Ishikawa (cell line): ENCODE data around the gene TGFB1.

Source experiments
- CEBPB ChIP-seq: IDR thresholded peaks from 2 replicates; pipeline ENCODE4 v1.6.1; 2012
- CREB1 ChIP-seq: IDR thresholded peaks from 2 replicates; pipeline ENCODE4 v1.6.1; 2012; ENCODE audit warnings: low read depth
- EGR1 ChIP-seq: IDR thresholded peaks from 2 replicates; pipeline ENCODE4 v1.6.1; 2012
- EP300 ChIP-seq: IDR thresholded peaks from 2 replicates; pipeline ENCODE4 v1.6.1; 2012; ENCODE audit warnings: borderline replicate concordance
- FOXM1 ChIP-seq: IDR thresholded peaks from 2 replicates; pipeline ENCODE4 v1.6.1; 2012; ENCODE audit warnings: low read depth, borderline replicate concordance
- NFIC ChIP-seq: IDR thresholded peaks from 2 replicates; pipeline ENCODE4 v1.6.1; 2012
- RAD21 ChIP-seq: IDR thresholded peaks from 2 replicates; pipeline ENCODE4 v1.6.1; 2012; ENCODE audit warnings: low read depth
- TAF1 ChIP-seq: IDR thresholded peaks from 2 replicates; pipeline ENCODE4 v1.6.1; 2012; ENCODE audit warnings: low read depth, mild to moderate bottlenecking
- TCF12 ChIP-seq: IDR thresholded peaks from 2 replicates; pipeline ENCODE4 v1.6.1; 2012; ENCODE audit warnings: low read depth
- TEAD4 ChIP-seq: IDR thresholded peaks from 2 replicates; pipeline ENCODE4 v1.6.1; 2012
- USF1 ChIP-seq: IDR thresholded peaks from 2 replicates; pipeline ENCODE4 v1.6.1; 2012
- YY1 ChIP-seq: IDR thresholded peaks from 2 replicates; pipeline ENCODE4 v1.6.1; 2012; ENCODE audit warnings: low read depth
- ZBTB7A ChIP-seq: IDR thresholded peaks from 2 replicates; pipeline ENCODE4 v1.6.1; 2012; ENCODE audit warnings: low read depth
- TF ChIP-seq, protein P1 (sequence below): IDR thresholded peaks from 2 replicates; pipeline ENCODE4 v1.6.1; 2012; ENCODE audit warnings: low read depth, mild to moderate bottlenecking
- TF ChIP-seq, protein P2 (sequence below): IDR thresholded peaks from 2 replicates; pipeline ENCODE4 v1.6.1; 2012

The TGFB1 gene

DNA sequence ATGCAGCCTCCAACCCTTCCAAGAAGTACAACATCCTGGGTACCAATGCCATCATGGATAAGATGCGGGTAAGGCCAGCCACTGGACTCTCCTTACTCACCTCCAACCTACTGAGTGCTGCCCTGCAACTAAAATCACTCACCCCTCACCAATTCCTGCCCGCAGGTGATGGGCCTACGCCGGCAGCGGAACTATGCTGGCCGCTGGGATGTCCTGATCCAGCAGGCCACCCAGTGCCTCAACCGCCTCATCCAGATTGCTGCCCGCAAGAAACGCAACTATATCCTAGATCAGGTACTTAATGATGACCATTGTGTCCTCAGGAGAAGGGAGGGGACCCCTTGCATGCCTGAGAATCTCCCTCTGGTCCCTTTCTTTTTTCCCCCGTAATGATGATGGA, 59.3 kb downstream of the TGFB1 start:
- TF ChIP-seq NFIC (no peak), YY1 (no peak), EGR1 (no peak), RAD21 (no peak), CREB1 (no peak), FOXM1 (no peak), EP300 (no peak), ZBTB7A (no peak), TAF1 (no peak), TCF12 (no peak), TEAD4 (no peak), USF1 (no peak), CEBPB (no peak)
- TF ChIP-seq, protein P1, sequence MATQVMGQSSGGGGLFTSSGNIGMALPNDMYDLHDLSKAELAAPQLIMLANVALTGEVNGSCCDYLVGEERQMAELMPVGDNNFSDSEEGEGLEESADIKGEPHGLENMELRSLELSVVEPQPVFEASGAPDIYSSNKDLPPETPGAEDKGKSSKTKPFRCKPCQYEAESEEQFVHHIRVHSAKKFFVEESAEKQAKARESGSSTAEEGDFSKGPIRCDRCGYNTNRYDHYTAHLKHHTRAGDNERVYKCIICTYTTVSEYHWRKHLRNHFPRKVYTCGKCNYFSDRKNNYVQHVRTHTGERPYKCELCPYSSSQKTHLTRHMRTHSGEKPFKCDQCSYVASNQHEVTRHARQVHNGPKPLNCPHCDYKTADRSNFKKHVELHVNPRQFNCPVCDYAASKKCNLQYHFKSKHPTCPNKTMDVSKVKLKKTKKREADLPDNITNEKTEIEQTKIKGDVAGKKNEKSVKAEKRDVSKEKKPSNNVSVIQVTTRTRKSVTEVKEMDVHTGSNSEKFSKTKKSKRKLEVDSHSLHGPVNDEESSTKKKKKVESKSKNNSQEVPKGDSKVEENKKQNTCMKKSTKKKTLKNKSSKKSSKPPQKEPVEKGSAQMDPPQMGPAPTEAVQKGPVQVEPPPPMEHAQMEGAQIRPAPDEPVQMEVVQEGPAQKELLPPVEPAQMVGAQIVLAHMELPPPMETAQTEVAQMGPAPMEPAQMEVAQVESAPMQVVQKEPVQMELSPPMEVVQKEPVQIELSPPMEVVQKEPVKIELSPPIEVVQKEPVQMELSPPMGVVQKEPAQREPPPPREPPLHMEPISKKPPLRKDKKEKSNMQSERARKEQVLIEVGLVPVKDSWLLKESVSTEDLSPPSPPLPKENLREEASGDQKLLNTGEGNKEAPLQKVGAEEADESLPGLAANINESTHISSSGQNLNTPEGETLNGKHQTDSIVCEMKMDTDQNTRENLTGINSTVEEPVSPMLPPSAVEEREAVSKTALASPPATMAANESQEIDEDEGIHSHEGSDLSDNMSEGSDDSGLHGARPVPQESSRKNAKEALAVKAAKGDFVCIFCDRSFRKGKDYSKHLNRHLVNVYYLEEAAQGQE: no peak
- TF ChIP-seq, protein P2, sequence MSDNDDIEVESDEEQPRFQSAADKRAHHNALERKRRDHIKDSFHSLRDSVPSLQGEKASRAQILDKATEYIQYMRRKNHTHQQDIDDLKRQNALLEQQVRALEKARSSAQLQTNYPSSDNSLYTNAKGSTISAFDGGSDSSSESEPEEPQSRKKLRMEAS: no peak

GRCh38 chr19:41289814-41290213, 63.9 kb downstream of the TGFB1 start:
- TF ChIP-seq, protein P1: peak; percentile 38; the same call in 1 of the 2 replicates

DNA sequence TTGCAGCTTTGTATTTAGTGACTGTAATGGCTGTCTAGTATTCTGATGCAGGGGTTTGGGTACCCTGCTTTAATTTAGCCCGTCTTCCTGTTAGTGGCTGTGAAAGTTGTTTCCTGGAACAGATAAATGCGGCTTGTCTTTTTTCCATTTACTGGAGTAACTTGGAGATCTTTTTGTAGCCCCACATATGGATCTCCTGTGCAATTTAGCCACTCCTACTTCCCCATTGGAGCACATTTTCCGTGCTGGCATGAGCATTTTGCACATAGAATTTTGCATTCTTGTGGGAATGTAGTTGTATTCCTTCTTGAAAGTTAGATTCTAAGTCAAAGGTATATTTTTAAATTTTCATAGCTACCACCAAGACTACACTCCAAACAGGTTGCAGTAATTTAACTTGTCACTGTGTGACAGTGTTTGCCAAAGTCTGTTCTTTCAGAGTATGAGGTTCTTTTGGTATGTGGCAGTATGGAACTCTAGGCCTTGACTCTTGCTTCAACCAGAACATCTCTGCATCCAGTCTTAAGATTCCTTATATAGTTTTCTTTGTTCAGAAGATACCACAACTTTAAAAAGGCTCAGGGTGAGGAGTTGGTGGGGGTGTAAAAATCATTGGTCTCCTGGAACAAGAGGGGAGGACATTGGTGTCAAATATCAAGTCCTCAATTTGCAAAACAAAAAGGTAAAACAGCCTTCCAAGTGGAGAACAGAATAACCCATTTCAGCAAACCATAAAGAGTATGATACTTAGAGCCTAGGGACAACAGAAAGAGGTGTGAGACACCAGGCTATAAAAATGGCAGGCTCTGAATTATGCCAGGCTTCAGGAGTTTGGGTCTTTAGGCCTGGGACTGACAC, 64.8 kb downstream of the TGFB1 start:
- TF ChIP-seq, protein P1: no peak
- TF ChIP-seq TEAD4 (no peak), TAF1 (no peak), EGR1 (no peak), CREB1 (no peak), TCF12 (no peak), EP300 (no peak), RAD21 (no peak), ZBTB7A (no peak), NFIC (no peak), USF1 (no peak)
